NCI-H2107 treated with DMSO at 0.1 percent for 48 hours (cell line): ENCODE data around the gene NUFIP1.
A peak's percentile ranks its signal among the peaks of the same experiment; 100 is the strongest.
"Not testable (repeated sequence)": the region's sequence is repeated elsewhere in the genome, so short reads cannot be mapped to it uniquely, and the experiment has no call there.

Experiments used
- DNase-seq: peaks from one replicate; lab custom pipeline; 2025; ENCODE audit not compliant: unreplicated experiment; lab: John Stamatoyannopoulos, UW

Gene NUFIP1

DNA sequence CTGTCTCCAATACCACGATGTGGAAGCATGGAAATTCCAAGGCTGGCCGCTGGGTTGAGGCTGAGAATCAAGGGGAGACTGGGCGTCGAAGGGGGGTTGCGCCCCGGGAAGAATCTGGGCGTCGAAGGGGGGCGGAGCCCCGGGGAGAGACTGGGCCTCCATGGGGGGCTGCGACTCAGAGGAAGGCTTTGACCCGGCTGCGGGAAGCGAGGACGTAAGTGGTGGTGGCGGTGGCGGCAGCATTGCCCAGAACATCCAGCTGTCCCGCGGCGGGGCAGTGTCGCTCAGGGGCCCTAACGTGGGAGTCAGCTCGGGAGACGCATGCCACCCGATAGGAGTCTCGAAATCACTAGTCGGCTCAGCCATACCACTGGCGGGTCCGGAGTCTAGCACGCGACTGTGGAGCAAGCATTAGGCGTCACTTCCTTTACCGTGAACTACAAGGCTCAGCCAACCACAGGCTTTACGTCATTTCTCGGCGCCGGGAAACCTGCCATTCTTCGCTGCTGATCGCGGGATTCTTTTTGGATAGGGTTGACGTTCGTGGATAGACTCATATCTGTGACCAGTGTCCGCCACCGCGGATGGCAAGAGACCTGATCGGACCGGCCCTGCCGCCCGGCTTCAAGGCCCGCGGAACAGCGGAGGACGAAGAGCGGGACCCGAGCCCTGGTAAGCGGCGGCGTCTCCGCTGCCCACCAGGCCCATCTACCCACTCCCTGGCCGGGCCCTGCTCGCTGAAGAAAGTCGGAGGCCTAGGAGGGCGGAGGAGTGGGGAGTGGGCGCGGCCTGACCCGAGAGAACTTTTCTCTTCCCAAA lies at the start of gene NUFIP1, which contains the start of gene GPALPP1:
TSS of gene NUFIP1 (minus strand) at position 401 of the 819 bp plus-strand sequence. CDS start at position 366, 35 bp downstream.
TSS of gene GPALPP1 (plus strand) at position 468 of the 819 bp plus-strand sequence. CDS start at position 585, 117 bp downstream.
- peak; percentile 83 for DNase-seq

DNA sequence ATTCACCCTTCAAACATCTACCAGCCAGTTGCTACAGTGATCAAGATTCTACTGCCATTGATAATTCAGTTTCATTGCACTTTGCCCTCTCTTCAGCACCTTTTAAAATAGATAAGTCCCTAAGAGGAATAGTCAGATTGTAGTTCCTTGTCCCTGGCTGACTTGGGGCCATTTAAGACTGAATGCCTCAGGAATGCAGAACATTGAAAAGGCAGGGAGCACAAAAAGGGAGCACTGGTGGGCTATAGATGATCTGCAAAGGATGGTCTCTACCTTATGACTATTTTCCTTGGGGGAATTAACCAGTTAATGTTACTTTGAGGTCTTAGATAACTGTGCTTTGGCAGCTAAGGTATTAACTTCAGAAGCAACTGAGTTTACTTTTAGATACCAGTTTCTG lies 46.9 kb upstream of the NUFIP1 start:
- no peak for DNase-seq

DNA sequence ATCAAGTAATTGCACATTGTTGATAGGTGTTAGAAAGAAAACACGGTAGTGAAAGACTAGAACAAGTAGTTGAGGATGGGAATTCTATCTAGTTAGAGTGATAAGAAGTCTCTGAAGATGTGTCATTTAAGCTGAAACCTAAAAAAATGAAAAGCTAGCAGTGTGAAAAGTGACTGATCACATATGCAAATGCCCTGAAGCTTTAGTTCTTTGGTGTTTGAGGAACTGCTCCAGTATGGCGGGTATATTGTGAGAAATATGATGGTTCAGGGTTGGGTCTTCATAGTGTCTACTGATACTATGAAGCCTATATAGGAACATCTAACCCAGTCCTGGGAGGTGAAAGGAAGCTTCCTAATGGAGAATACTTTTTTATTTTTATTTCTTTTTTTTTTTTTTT lies 45.1 kb upstream of the NUFIP1 start:
- DNase-seq, result no peak

DNA sequence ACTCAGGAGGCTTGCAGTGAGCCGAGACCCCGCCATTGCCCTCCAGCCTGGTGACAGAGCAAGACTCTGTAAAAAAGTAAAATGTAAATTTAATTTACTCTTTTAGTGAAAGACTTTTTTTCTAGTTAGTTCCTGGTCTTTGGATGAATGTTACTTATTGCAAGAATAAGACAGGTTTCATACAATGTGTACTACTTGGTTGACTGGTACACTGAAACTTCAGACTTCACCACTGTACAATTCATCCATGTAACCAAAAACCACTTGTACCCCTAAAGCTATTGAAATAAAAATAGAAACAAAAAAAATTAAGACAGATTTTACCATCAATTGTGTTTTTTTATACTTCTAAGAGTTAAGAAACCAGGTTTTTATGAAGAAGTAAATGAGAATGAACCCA lies 35.6 kb upstream of the NUFIP1 start:
- no peak for DNase-seq

DNA sequence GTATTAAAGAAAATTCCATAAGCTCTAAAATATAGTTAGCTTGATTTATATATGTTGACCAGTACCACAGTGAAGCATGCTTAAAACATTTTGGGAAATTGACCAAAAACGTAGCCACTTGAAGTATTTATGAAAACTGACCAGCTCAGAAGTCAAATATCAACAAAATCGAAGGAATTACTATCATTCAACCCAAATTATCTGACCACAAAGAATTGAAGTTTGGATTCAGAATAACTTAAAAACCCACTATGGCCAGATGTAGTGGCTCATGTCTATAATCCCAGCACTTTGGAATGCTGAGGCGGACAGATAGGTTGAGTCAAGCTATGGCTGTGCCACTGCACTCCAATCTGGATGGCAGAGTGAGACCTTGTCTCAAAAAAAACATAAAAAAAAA lies 32.0 kb upstream of the NUFIP1 start:
- DNase-seq, result no peak

DNA sequence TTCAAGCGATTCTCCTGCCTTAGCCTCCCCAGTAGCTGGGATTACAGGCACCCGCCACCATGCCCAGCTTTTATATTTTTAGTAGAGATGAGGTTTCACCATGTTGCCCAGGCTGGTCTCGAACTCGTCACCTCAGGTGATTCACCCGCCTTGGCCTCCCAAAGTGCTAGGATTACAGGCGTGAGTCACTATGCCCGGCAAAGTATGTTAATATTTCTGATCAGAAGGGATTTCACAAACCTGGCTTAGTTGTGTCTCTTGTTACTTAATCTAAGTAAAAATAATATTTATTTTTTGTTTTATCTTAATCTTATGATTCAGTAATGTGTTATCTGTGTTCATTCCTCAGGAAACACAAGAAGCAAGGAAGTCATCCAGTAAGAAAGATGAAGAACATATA lies 30.7 kb upstream of the NUFIP1 start:
- DNase-seq, result not testable (repeated sequence)

DNA sequence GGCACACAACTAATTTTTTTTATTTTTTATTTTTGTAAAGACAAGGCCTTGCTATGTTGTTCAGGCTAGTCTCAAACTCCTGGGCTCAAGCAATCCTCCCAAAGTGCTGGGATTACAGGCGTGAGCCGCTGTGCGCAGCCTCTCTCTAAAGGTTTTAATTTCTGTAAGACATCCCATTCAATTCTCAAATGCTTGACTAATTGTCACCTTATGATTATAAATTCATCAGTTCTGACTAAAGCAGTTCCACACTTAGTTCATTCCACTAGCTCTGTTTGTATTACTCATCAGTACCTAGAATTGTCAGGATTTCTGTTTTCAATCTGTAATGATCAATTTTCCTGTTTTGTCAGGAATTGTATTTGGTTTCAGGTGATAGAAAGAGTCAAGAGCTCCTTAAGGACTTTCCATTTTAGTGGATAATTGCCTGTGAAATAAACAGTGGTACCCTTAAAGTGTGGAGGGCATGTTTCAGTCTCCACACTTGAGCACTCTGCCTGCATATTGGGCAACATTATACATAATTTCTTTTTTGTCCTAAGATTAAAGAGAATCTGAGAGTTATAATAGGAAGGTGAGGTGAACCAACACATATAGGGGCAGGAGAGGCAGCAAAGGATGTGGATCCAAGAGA lies 27.6 kb upstream of the NUFIP1 start:
- DNase-seq, result no peak

DNA sequence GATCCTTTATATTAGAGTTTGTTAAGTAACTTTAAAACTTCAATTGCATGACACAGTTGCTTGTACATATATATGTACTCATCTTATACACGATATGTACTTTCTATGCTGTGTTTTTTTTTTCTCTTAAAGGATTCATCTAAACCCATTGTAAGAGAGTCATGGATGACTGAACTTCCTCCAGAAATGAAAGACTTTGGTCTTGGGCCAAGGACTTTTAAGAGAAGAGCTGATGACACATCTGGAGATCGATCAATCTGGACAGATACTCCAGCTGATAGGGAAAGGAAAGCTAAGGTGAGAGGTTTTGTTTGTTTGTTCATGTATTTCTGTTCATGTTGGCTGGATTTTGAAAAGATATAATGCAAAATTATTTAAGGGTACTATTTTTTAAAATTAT lies 26.0 kb upstream of the NUFIP1 start:
- no peak for DNase-seq

DNA sequence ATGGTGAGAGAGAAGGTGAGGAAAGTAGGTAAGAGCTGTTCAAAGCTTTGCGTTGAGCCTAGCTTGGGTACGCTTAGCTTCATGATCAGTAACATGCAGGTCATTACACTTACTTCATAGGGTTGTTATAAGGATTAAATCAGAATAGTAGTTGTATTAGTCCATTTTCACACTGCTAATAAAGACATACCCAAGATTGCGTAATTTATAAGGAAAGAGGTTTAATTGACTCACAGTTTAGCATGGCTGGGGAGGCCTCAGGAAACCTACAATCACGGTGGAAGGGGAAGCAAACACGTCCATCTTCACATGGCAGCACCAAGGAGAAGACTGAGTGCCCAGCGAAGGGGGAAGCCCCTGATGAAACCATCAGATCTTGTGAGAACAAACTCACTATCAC lies 21.9 kb upstream of the NUFIP1 start:
- DNase-seq, result no peak

DNA sequence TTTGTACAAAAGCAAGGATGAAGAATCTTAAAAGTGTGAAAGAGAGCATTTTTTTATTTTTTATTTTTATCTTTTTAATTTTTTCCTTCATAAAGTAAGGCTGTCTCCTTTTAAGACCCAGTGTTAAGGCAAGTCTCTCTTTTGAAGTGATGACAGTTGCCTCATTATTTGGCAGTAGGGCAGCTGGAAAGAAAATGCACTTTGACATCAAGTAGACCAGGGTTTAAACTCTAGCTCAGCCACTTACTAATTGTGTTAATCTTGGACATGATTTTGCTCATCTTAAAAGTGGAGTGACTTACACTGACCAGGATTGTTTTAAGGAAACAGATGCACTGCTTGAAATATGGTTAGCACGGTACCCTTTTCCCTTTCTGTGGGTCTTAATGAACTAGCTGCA lies 18.6 kb upstream of the NUFIP1 start:
- DNase-seq, result no peak

DNA sequence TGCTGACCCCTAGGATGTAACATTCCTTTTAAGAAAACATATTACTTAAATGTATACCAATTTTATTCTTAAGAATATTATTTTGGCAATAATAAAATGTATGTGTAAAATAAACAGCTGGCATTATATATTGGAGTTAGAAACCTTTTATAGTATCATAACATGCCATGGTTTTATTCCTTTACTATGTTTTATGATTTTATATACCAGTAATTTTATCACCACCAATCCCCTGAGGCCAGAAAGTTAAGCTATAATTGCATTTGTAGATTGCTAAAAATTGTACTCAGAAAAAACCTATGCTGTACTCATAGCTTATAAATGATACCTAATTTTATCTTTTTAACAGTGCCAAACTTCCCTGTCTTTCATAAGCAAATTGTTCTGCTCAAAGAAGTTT lies 18.0 kb upstream of the NUFIP1 start:
- no peak for DNase-seq

DNA sequence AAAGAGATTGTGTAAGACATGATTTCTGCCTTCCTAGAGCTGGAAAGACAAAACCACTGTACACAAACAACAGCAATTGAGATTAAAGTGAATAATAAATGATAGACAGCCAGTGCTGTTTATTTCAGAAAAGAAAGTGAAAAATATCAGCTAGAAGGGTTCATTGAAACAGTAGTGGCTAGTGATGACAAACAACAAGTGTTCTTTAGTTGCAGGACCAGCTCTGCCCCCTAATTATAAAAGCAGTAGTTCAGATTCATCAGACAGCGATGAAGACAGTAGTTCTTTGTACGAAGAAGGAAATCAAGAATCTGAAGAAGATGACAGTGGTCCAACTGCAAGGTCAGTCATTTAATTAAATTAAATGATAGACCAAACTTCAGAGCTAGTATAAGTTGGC lies 14.8 kb upstream of the NUFIP1 start:
- no peak for DNase-seq

DNA sequence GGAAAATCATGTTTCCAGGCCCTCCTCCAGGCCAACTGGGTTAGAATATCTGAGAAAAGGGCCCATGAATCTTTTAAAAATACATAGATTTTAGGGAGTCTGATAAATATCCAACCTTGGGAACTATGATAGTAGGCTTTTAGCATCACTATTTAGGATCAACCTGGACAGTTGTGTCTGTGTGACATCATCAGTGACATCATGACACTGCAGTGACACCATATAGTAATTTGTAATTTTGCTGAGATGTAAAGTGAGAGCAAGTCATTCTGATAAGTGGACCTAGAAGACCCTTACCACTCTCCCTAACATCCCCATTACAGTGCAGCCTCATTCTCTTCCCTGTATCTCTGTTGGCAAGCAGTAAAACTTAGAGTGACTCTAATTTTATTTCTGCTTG lies 14.1 kb upstream of the NUFIP1 start:
- DNase-seq, result no peak

DNA sequence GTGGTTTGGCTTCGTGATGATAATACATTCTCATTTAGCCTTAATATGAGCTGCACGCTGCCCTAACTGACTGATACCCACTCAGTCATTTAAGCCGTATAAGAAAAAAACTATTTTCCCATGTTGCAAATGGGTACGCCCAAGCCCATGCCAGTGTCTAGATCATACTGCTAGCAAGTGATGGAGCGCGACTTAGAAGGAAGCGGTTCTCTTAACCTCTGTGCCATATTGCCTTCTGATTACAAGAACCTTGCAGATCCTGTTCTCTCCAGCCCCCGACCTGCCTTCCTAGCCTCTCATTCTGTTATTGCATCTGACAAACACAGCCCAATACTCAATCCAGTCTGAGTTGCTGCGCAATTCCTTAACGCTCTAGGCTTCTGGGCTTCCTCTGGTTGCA lies 670 bp upstream of the NUFIP1 start:
- no peak for DNase-seq

DNA sequence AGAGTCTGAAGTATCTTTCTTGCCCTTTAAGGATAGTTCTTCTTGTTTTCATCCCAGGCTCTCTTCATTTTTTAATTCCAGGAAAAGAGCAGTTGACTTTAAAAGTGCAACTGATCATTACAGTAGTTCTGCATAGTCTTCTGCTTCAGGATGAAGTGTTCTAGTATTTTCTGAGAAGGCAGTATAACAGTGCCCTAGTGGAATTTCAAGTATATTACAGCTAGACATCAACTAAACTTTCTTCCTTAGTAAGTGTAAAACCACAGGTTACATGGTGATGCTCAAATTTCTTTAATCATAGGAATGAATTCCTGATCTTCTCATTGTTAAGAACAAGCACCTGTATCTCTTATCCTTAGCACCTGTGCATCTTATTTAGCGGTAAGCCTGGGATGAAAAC lies 10.9 kb downstream of the NUFIP1 start:
- DNase-seq, result no peak

DNA sequence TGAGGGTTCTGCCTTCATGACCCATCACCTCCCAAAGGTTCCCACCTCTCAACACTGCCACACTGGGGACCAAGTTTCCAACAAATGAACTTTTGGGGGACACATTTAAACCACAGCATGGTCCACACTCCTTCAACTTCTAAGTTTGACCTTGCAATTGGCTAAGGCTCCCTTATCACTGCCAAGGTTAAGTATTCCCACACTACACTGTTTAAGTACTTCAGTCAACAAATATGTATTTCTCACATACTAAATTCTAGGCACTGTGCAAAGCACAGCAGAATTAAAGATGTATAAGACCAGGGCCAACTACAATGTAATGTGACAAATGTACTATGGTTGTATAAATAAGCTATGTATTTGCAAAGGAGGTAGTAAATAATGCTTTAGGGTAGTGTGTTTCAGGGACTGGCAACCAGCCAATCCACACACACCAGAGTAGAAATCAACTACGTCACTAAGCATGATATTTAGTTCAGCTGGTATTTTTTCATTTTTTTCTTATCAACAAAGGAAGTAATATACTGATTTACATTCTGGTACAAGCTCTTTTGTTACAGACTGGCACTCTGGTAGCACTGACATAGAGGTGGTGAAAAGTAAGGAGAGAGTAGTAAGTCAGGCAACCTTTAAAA lies 12.2 kb downstream of the NUFIP1 start:
- DNase-seq, result no peak

DNA sequence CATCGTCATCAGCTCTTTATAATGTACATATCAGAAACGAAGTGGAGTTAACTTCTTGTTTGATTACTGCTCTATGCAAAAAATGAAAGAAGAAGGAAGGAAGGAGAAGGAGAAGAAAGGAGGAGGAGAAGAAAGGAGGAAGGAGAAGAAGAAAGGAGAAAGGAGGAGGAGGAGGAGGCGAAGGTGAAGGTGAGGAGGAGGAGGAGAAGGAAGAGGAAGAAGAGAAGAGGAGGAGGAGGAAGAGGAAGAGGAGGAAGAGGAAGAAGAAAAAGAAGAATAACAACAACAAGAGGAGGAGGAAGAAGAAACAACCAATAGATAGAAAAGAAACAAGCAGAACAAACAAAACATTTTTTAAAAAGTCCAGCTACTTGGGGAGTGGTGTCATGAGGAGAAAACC lies 13.1 kb downstream of the NUFIP1 start:
- DNase-seq, result no peak

DNA sequence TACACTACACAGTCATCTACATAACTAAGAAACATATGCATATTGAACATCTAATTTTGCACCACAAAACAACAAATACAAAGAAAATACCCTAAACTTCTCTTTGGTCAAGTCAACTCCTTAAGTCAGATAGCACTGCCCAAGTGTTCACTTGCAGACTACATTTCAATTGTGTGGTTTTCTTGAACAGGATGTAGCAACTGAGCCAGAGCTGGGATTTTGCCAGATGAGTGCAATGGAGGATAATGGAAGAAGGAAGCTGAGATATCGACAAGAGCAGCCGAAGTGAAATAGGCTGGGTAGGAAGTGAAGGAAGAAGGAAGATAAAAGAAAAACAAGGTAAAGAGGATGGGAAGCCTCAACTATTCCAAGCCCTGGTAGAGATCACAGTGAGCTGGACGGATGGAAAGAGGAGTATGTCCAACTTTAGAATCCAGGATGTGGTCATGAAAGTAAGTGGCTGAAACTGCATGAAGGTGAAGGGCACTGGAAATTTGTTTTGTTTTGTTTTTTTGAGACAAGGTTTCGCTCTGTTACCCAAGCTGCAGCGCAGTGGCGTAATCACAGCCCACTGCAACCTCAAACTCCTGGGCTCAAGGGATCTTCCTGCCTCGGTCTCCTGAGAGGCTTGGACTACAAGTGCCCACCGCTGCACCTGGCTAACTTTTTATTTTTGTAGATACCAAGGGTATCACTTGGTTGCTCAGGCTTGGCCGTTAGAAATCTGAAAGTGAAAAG lies 15.0 kb downstream of the NUFIP1 start:
- DNase-seq, result no peak

DNA sequence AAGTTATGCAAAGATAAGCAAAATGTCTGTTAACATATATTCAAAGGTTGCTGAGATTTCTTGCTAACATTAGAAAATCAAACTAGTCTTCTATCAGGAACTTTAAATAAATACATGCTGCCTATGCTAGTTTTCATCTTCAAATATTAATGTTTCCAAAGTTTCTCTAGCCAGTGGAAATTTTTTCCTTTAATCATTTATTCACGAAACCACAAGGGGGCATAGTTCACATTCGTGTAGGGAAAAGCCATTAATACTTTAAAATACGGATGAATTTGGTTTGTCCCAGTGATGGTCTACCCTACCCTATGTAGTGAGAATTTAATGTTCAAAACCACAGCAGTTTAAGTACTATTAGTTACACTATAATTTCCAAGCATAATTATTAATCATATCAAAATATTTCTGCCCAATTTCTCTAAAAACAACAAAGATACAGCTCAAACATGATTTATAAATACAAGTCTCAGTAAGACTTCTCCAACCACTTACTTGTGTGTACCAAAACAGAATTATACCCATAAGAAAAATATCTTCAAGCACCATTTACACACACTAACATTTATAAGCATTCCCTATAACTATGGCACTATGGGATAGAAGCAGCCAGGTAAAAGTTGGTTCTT lies 16.2 kb downstream of the NUFIP1 start:
- no peak for DNase-seq

DNA sequence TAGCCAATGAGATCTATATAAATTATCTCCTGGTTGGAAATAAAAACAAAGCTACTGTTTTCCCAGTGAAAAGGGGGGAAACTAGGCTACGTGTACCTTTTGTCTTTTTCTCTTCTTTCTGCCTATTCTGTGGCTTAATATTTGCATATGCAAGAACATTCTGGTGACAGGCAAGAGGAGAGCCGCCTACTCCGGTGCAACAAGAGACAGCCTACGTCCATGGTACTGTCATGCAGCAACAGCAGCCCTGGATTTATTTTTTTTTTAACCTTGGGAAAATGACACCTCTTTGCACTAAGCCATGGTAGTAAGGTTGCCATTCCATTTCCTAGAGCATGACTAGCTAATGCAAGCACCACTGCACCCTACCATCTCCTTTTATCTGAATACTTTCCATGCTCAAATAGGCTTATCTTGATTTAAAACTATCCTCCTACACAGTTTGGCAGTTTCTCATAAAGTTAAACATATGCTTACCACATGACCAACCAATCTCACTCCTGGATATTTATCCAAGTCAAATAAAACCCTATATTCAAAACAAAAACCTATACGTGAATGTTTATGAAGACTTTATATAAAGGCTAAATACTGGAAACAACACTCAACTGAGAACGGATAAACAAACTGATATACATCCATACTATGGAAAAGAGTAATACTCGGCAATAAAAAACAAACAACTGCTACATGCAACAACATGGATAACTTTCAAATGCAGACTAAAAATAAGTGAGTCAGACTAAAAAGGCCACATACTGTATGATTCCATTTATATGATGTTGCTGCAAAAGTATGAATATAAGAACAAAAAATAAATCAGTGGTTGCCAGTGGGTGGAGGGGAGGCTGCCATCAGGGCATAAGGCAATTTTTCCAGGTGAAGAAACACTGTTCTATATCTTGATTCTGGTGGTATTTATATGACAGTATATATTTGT lies 17.3 kb downstream of the NUFIP1 start:
- DNase-seq, result no peak
